HG03432 (cell line): ENCODE results near the gene LDLR.
"Not testable (repeated sequence)": the region's sequence is repeated elsewhere in the genome, so short reads cannot be mapped to it uniquely, and the experiment has no call there.

Experiments
- ATAC-seq: cut with Tn5 transposase; IDR thresholded peaks from one replicate; pipeline ENCODE4 v1.9.1; 2021; ENCODE audit warnings: mild to moderate bottlenecking, moderate library complexity; ENCODE audit not compliant: unreplicated experiment

The LDLR gene

GRCh38 chr19:11103667-11104066 is 14.4 kb downstream of the LDLR start:
- ATAC-seq = not testable (repeated sequence)

GRCh38 chr19:11105014-11105636 is 15.9 kb downstream of the LDLR start:
- ATAC-seq = no peak

- no peak for ATAC-seq
These were observed 17.2 kb downstream of the LDLR start for GRCh38 chr19:11106477-11106876.

- ATAC-seq = no peak
These were observed 19.5 kb downstream of the LDLR start for GRCh38 chr19:11108746-11109145.

- ATAC-seq = no peak
These were observed 22.0 kb downstream of the LDLR start for GRCh38 chr19:11111117-11111770.

GRCh38 chr19:11111771-11112144 is 22.5 kb downstream of the LDLR start:
- no peak for ATAC-seq

GRCh38 chr19:11113140-11113708 is 24.0 kb downstream of the LDLR start:
- ATAC-seq = no peak

GRCh38 chr19:11115042-11115441 is 25.8 kb downstream of the LDLR start:
- ATAC-seq = no peak

- ATAC-seq = no peak
These were observed 26.7 kb downstream of the LDLR start for GRCh38 chr19:11115895-11116446.

GRCh38 chr19:11116507-11116906 is 27.2 kb downstream of the LDLR start:
- no peak for ATAC-seq

- ATAC-seq = not testable (repeated sequence)
These were observed 32.7 kb downstream of the LDLR start for GRCh38 chr19:11121963-11122362.

- no peak for ATAC-seq
These were observed 33.9 kb downstream of the LDLR start for GRCh38 chr19:11123114-11123513.

- ATAC-seq = not testable (repeated sequence)
These were observed 34.9 kb downstream of the LDLR start for GRCh38 chr19:11124157-11124556.

GRCh38 chr19:11125994-11126685 is 36.9 kb downstream of the LDLR start:
- no peak for ATAC-seq

GRCh38 chr19:11127905-11128304 is 38.6 kb downstream of the LDLR start:
- ATAC-seq = no peak

GRCh38 chr19:11130824-11131455 is 41.7 kb downstream of the LDLR start:
- no peak for ATAC-seq

- no peak for ATAC-seq
These were observed 42.2 kb downstream of the LDLR start for GRCh38 chr19:11131471-11131870.

GRCh38 chr19:11136400-11137101 is 47.3 kb downstream of the LDLR start:
- ATAC-seq = no peak

GRCh38 chr19:11137542-11138384 is 48.5 kb downstream of the LDLR start:
- no peak for ATAC-seq
